HepG2 (cell line): Measurements from ENCODE around the gene METTL26. TPM values are rescaled to one million over a fixed set of nuclear protein-coding genes. Genes with fewer than 3 reads are reported as not detected.

ENCODE experiments used
- AGO1 ChIP-seq: fragments of 200-400 bp; formaldehyde crosslinking; IDR thresholded peaks from 2 replicates; pipeline ENCODE4 v1.6.1; 2017; ENCODE audit warnings: mild to moderate bottlenecking, low read depth, low read length, moderate library complexity; ENCODE audit not compliant: poor library complexity, severe bottlenecking
- ATAD3A ChIP-seq: sonication (generic); formaldehyde crosslinking; IDR thresholded peaks from 2 replicates; pipeline ENCODE4 v1.4.0; 2020; ENCODE audit warnings: missing genetic modification reagents
- CAMTA2 ChIP-seq: sonication (generic); formaldehyde crosslinking; IDR thresholded peaks from 2 replicates; pipeline ENCODE4 v1.4.0; 2020; ENCODE audit warnings: mild to moderate bottlenecking, missing genetic modification reagents, borderline replicate concordance
- DNMT1 ChIP-seq: sonication (generic); formaldehyde crosslinking; IDR thresholded peaks from 2 replicates; pipeline ENCODE4 v1.5.1; 2020; ENCODE audit warnings: mild to moderate bottlenecking, missing genetic modification reagents
- FOSL1 ChIP-seq: sonication (generic); formaldehyde crosslinking; IDR thresholded peaks from 2 replicates; pipeline ENCODE4 v1.9.0; 2021; ENCODE audit warnings: missing genetic modification reagents, borderline replicate concordance
- JARID2 ChIP-seq: sonication (generic); formaldehyde crosslinking; IDR thresholded peaks from 2 replicates; pipeline ENCODE4 v1.8.1; 2023; ENCODE audit warnings: missing genetic modification reagents, inconsistent platforms; ENCODE audit not compliant: insufficient replicate concordance
- MTERF4 ChIP-seq: sonication (generic); formaldehyde crosslinking; IDR thresholded peaks from 2 replicates; pipeline ENCODE4 v1.8.0; 2023; ENCODE audit warnings: mild to moderate bottlenecking, missing genetic modification reagents
- MYC ChIP-seq: sonication (generic); formaldehyde crosslinking; IDR thresholded peaks from 2 replicates; pipeline ENCODE4 v1.9.0; 2021; ENCODE audit warnings: missing genetic modification reagents, borderline replicate concordance
- RBFOX2 ChIP-seq: fragments of 200-400 bp; formaldehyde crosslinking; IDR thresholded peaks from 2 replicates; pipeline ENCODE4 v1.6.1; 2017; ENCODE audit warnings: low read depth, mild to moderate bottlenecking, low read length
- ZBTB34 ChIP-seq: sonication (generic); formaldehyde crosslinking; IDR thresholded peaks from 2 replicates; pipeline ENCODE4 v1.8.0; 2022; ENCODE audit warnings: mild to moderate bottlenecking, missing genetic modification reagents
- ZNF3 ChIP-seq: IDR thresholded peaks from 2 replicates; pipeline ENCODE4 v1.7.0; 2017; ENCODE audit warnings: inconsistent platforms
- ZNF354B ChIP-seq: sonication (generic); formaldehyde crosslinking; IDR thresholded peaks from 2 replicates; pipeline ENCODE4 v1.8.0; 2022; ENCODE audit warnings: mild to moderate bottlenecking, missing genetic modification reagents
- ZNF678 ChIP-seq: sonication (generic); formaldehyde crosslinking; IDR thresholded peaks from 2 replicates; pipeline ENCODE4 v1.4.0; 2020; ENCODE audit warnings: mild to moderate bottlenecking, missing genetic modification reagents
- ZNF7 ChIP-seq: IDR thresholded peaks from 2 replicates; pipeline ENCODE4 v1.6.1; 2016; ENCODE audit warnings: missing biosample characterization, missing genetic modification reagents
- ZNF710 ChIP-seq: sonication (generic); formaldehyde crosslinking; IDR thresholded peaks from 2 replicates; pipeline ENCODE4 v1.5.0; 2020; ENCODE audit warnings: mild to moderate bottlenecking, missing genetic modification reagents, borderline replicate concordance
- ZNF768 ChIP-seq: sonication (generic); formaldehyde crosslinking; IDR thresholded peaks from 2 replicates; pipeline ENCODE4 v1.4.0; 2020; ENCODE audit warnings: missing genetic modification reagents
- ZNF790 ChIP-seq: sonication (generic); formaldehyde crosslinking; IDR thresholded peaks from 2 replicates; pipeline ENCODE4 v1.8.0; 2022; ENCODE audit warnings: missing genetic modification reagents, mild to moderate bottlenecking, borderline replicate concordance
- polyA plus RNA-seq, 8 experiments: library from polyadenylated mRNA; depleted of rRNA in 3 of 8; stranded (reverse) in 7 of 8; unstranded in 1 of 8; fragments of >200 nt; fragmentation: Illumina TruSeq in 4 of 8; extraction: Trizol in 4 of 8; gene quantifications; 2 replicates each; pipeline versions ENCODE4 v1.2.1 to v1.2.3, GENCODE V29; 2011 to 2016; ENCODE audit warnings: low read depth in 4 of 8, missing spikeins in 1 of 8, mixed read lengths in 1 of 8; ENCODE audit not compliant: insufficient read depth in 1 of 8
- total RNA-seq, 5 experiments: library from RNA; depleted of rRNA; stranded (reverse); fragments of >200 nt; fragmentation: Illumina TruSeq; extraction: Trizol; gene quantifications; 2 replicates each; pipeline ENCODE4 v1.2.3, GENCODE V29; 2016; ENCODE audit warnings: low read depth in 1 of 5
- TF ChIP-seq, protein P1 (sequence below): sonication (generic); formaldehyde crosslinking; IDR thresholded peaks from 2 replicates; pipeline ENCODE4 v1.5.0; 2020; ENCODE audit warnings: missing genetic modification reagents, mild to moderate bottlenecking, borderline replicate concordance
- TF ChIP-seq, protein P2 (sequence below): sonication (generic); formaldehyde crosslinking; IDR thresholded peaks from 2 replicates; pipeline ENCODE4 v1.4.0; 2020; ENCODE audit warnings: missing genetic modification reagents, mild to moderate bottlenecking, borderline replicate concordance

The METTL26 gene
- total and polyA plus RNA-seq, 2 of the 13 experiments (the other 11 are each of a cell fraction or from before 2014, with no cell fraction given) = 65.5 to 70.1 TPM

- peak; percentile 52; the same call in 1 of the 2 replicates for TF ChIP-seq ZNF710 (CRISPR knock-in tag)
- no peak for TF ChIP-seq ZBTB34 (CRISPR knock-in tag)
- no peak for TF ChIP-seq ZNF354B (CRISPR knock-in tag)
- no peak for TF ChIP-seq MTERF4 (CRISPR knock-in tag)
- TF ChIP-seq FOSL1 = no peak
- no peak for TF ChIP-seq ZNF7 (CRISPR knock-in tag)
- TF ChIP-seq ZNF678 = no peak
- TF ChIP-seq ATAD3A (CRISPR knock-in tag) = no peak
- TF ChIP-seq ZNF3 (CRISPR knock-in tag) = no peak
- no peak for TF ChIP-seq JARID2 (CRISPR knock-in tag)
- TF ChIP-seq, protein P1, sequence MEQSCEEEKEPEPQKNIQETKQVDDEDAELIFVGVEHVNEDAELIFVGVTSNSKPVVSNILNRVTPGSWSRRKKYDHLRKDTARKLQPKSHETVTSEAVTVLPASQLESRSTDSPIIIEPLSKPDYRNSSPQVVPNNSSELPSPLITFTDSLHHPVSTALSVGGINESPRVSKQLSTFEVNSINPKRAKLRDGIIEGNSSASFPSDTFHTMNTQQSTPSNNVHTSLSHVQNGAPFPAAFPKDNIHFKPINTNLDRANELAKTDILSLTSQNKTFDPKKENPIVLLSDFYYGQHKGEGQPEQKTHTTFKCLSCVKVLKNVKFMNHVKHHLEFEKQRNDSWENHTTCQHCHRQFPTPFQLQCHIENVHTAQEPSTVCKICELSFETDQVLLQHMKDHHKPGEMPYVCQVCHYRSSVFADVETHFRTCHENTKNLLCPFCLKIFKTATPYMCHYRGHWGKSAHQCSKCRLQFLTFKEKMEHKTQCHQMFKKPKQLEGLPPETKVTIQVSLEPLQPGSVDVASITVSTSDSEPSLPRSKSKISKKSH (CRISPR knock-in tag) = no peak
- TF ChIP-seq ZNF790 = no peak
- no peak for TF ChIP-seq DNMT1 (CRISPR knock-in tag)
- TF ChIP-seq MYC (CRISPR knock-in tag) = no peak; the same call in 1 of the 2 replicates
- no peak for TF ChIP-seq ZNF768 (CRISPR knock-in tag)
- TF ChIP-seq AGO1 = no peak
- TF ChIP-seq CAMTA2 (CRISPR knock-in tag) = no peak
- TF ChIP-seq RBFOX2 = no peak
- TF ChIP-seq, protein P2, sequence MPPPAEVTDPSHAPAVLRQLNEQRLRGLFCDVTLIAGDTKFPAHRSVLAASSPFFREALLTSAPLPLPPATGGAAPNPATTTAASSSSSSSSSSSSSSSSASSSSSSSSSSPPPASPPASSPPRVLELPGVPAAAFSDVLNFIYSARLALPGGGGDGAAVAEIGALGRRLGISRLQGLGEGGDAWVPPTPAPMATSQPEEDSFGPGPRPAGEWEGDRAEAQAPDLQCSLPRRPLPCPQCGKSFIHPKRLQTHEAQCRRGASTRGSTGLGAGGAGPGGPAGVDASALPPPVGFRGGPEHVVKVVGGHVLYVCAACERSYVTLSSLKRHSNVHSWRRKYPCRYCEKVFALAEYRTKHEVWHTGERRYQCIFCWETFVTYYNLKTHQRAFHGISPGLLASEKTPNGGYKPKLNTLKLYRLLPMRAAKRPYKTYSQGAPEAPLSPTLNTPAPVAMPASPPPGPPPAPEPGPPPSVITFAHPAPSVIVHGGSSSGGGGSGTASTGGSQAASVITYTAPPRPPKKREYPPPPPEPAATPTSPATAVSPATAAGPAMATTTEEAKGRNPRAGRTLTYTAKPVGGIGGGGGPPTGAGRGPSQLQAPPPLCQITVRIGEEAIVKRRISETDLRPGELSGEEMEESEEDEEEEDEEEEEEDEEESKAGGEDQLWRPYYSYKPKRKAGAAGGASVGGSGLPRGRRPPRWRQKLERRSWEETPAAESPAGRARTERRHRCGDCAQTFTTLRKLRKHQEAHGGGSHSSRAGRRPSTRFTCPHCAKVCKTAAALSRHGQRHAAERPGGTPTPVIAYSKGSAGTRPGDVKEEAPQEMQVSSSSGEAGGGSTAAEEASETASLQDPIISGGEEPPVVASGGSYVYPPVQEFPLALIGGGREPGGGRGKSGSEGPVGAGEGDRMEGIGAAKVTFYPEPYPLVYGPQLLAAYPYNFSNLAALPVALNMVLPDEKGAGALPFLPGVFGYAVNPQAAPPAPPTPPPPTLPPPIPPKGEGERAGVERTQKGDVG = no peak
Observed at GRCh38 chr16:610513-611381, 25.4 kb downstream of the METTL26 start (continued).
